ENCODE measurements around the gene NIPAL4.
"Not testable (repeated sequence)": the region's sequence is repeated elsewhere in the genome, so short reads cannot be mapped to it uniquely, and the experiment has no call there.

The NIPAL4 gene

GRCh38 chr5:157479612-157480510 lies 19.8 kb downstream of the NIPAL4 start:
- no peak overlapping the region for H3K27ac ChIP-seq (ENCODE audit: low read depth, low read length, poor library complexity, severe bottlenecking)
- no peak overlapping the region for H3K4me3 ChIP-seq (ENCODE audit: low read depth, low read length, poor library complexity, severe bottlenecking)
- no peaks in the 10 kb centered on the region for H3K9me2 ChIP-seq (ENCODE audit: low read depth, low read length)
- H3K4me1 ChIP-seq (ENCODE audit: insufficient read depth, low read length, severe bottlenecking): peaks cover 12% of the 10 kb centered on the region
- TF ChIP-seq CTCF (IDR thresholded peaks at IDR 0.05; ENCODE audit: low read length) (no peak), EZH2 (IDR thresholded peaks at IDR 0.05; ENCODE audit: borderline replicate concordance, low read length) (no peak)
- H3K36me3 ChIP-seq (ENCODE audit: insufficient read depth, low read length): no peaks in the 10 kb centered on the region
- H3K79me2 ChIP-seq (ENCODE audit: insufficient read depth, low read length): no peaks in the 10 kb centered on the region
- no peak overlapping the region for H3K9ac ChIP-seq (ENCODE audit: low read length)
- no peak overlapping the region for H2AFZ ChIP-seq (ENCODE audit: low read length)
- no peaks in the 10 kb centered on the region for H3K27me3 ChIP-seq (ENCODE audit: insufficient read depth, low read length)
- H3K4me2 ChIP-seq (ENCODE audit: low read length): no peak overlapping the region
- H3K9me3 ChIP-seq (ENCODE audit: low read length): no peaks in the 10 kb centered on the region
- no peaks in the 10 kb centered on the region for H3F3A ChIP-seq (ENCODE audit: insufficient read depth, low read length)
- no peaks in the 10 kb centered on the region for H4K20me1 ChIP-seq (ENCODE audit: insufficient read depth, low read length)

GRCh38 chr5:157481265-157481664 lies 21.3 kb downstream of the NIPAL4 start:
- Histone ChIP-seq H3K4me2 (ENCODE audit: low read length) (no peak overlapping the region), H2AFZ (ENCODE audit: low read length) (no peak overlapping the region), H3K9ac (ENCODE audit: low read length) (no peak overlapping the region), H3F3A (ENCODE audit: insufficient read depth, low read length) (no peaks in the 10 kb centered on the region), H3K27me3 (ENCODE audit: insufficient read depth, low read length) (no peaks in the 10 kb centered on the region), H3K4me1 (ENCODE audit: insufficient read depth, low read length, severe bottlenecking) (peaks cover 26% of the 10 kb centered on the region), H3K79me2 (ENCODE audit: insufficient read depth, low read length) (no peaks in the 10 kb centered on the region), H3K36me3 (ENCODE audit: insufficient read depth, low read length) (no peaks in the 10 kb centered on the region), H3K9me2 (ENCODE audit: low read depth, low read length) (no peaks in the 10 kb centered on the region), H3K9me3 (ENCODE audit: low read length) (no peaks in the 10 kb centered on the region), H3K27ac (ENCODE audit: low read depth, low read length, poor library complexity, severe bottlenecking) (no peak overlapping the region), H4K20me1 (ENCODE audit: insufficient read depth, low read length) (no peaks in the 10 kb centered on the region), H3K4me3 (ENCODE audit: low read depth, low read length, poor library complexity, severe bottlenecking) (no peak overlapping the region)
- TF ChIP-seq EZH2 (IDR thresholded peaks at IDR 0.05; ENCODE audit: borderline replicate concordance, low read length): no peak
- TF ChIP-seq CTCF (IDR thresholded peaks at IDR 0.05; ENCODE audit: low read length): no peak

GRCh38 chr5:157481666-157482065 lies 21.7 kb downstream of the NIPAL4 start:
- TF ChIP-seq CTCF (IDR thresholded peaks at IDR 0.05; ENCODE audit: low read length) (no peak), EZH2 (IDR thresholded peaks at IDR 0.05; ENCODE audit: borderline replicate concordance, low read length) (no peak)
- no peak overlapping the region for H3K27ac ChIP-seq (ENCODE audit: low read depth, low read length, poor library complexity, severe bottlenecking)
- H3K79me2 ChIP-seq (ENCODE audit: insufficient read depth, low read length): no peaks in the 10 kb centered on the region
- H3K9ac ChIP-seq (ENCODE audit: low read length): no peak overlapping the region
- no peaks in the 10 kb centered on the region for H3K27me3 ChIP-seq (ENCODE audit: insufficient read depth, low read length)
- H3K36me3 ChIP-seq (ENCODE audit: insufficient read depth, low read length): no peaks in the 10 kb centered on the region
- H3K4me1 ChIP-seq (ENCODE audit: insufficient read depth, low read length, severe bottlenecking): peaks cover 30% of the 10 kb centered on the region
- no peaks in the 10 kb centered on the region for H4K20me1 ChIP-seq (ENCODE audit: insufficient read depth, low read length)
- no peaks in the 10 kb centered on the region for H3F3A ChIP-seq (ENCODE audit: insufficient read depth, low read length)
- no peaks in the 10 kb centered on the region for H3K9me3 ChIP-seq (ENCODE audit: low read length)
- no peaks in the 10 kb centered on the region for H3K9me2 ChIP-seq (ENCODE audit: low read depth, low read length)
- H3K4me3 ChIP-seq (ENCODE audit: low read depth, low read length, poor library complexity, severe bottlenecking): no peak overlapping the region
- no peak overlapping the region for H2AFZ ChIP-seq (ENCODE audit: low read length)
- H3K4me2 ChIP-seq (ENCODE audit: low read length): no peak overlapping the region

DNA sequence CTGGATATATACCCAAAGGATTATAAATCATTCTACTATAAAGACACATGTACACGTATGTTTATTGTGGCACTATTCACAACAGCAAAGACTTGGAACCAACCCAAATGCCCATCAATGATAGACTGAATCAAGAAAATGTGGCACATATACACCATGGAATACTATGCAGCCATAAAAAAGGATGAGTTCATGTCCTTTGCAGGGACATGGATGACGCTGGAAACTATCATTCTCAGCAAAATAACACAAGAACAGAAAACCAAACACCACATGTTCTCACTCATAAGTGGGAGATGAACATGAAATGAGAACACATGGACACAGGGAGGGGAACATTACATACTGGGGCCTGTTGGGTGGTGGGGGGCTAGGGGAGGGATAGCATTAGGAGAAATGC lies 22.7 kb downstream of the NIPAL4 start:
- H3K27me3 ChIP-seq (ENCODE audit: insufficient read depth, low read length); H2AFZ ChIP-seq (ENCODE audit: low read length): not testable (repeated sequence)

More for the DNA sequence above, 22.7 kb downstream of the NIPAL4 start:
- H3K27ac ChIP-seq (ENCODE audit: low read depth, low read length, poor library complexity, severe bottlenecking); H3K9me2 ChIP-seq (ENCODE audit: low read depth, low read length); H3K79me2 ChIP-seq (ENCODE audit: insufficient read depth, low read length); H4K20me1 ChIP-seq (ENCODE audit: insufficient read depth, low read length); H3K9me3 ChIP-seq (ENCODE audit: low read length); H3F3A ChIP-seq (ENCODE audit: insufficient read depth, low read length); H3K4me3 ChIP-seq (ENCODE audit: low read depth, low read length, poor library complexity, severe bottlenecking); H3K4me2 ChIP-seq (ENCODE audit: low read length); H3K9ac ChIP-seq (ENCODE audit: low read length); H3K36me3 ChIP-seq (ENCODE audit: insufficient read depth, low read length): not testable (repeated sequence)
- H3K4me1 ChIP-seq (ENCODE audit: insufficient read depth, low read length, severe bottlenecking): peaks cover 40% of the 10 kb centered on the region

All from OCI-LY1 (cell line).